PC-9 (cell line): ENCODE data around the gene KLHL6. TPM values are rescaled to one million over a fixed set of nuclear protein-coding genes. Genes with fewer than 3 reads are reported as not detected.

Experiments
- BruUV-seq: library from RNA; stranded (reverse); fragments of 400-500 nt; replicated peaks from 2 replicates; lab custom pipeline; 2021; lab: Mats Ljungman, UMichigan
- CTCF ChIA-PET: fragments of 300-600 bp; sonication (Branson Sonifier 250); formaldehyde crosslinking; loops from one replicate; lab custom pipeline; 2022; ENCODE audit warnings: antibody characterized with exemption; lab: Charles Lee
- POLR2A ChIA-PET: fragments of 300-600 bp; sonication (Branson Sonifier 250); formaldehyde crosslinking; loops from one replicate; lab custom pipeline; 2022; ENCODE audit warnings: antibody characterized with exemption; ENCODE audit not compliant: unreplicated experiment; lab: Charles Lee
- DNase-seq, 2 experiments: peaks; one replicate each; pipeline versions ENCODE4 v3.0.0 to v3.0.0-alpha.2; 2015 to 2022; ENCODE audit warnings: mixed read lengths in 1 of 2
- H2AFZ ChIP-seq: fragments of 200-600 bp; sonication (generic); 2 replicates; pipeline ENCODE4 v1.8.1; 2017; ENCODE audit warnings: antibody characterized with exemption
- H3F3A ChIP-seq: fragments of 200-600 bp; sonication (generic); 2 replicates; pipeline ENCODE4 v1.8.1; 2017; ENCODE audit warnings: antibody characterized with exemption, mild to moderate bottlenecking, low read depth; ENCODE audit not compliant: insufficient read depth
- H3K27ac ChIP-seq: fragments of 200-600 bp; sonication (generic); 2 replicates; pipeline ENCODE4 v1.6.1; 2016; ENCODE audit warnings: mixed run types
- H3K27me3 ChIP-seq: fragments of 200-600 bp; sonication (generic); 2 replicates; pipeline ENCODE4 v1.6.1; 2016; ENCODE audit warnings: low read depth, mixed run types; ENCODE audit not compliant: insufficient read depth
- H3K36me3 ChIP-seq: fragments of 200-600 bp; sonication (generic); 2 replicates; pipeline ENCODE4 v1.6.1; 2016; ENCODE audit warnings: low read depth, mixed run types
- H3K4me1 ChIP-seq: fragments of 200-600 bp; sonication (generic); replicated peaks from 2 replicates; pipeline ENCODE4 v1.6.1; 2016; ENCODE audit warnings: mixed run types; ENCODE audit not compliant: insufficient read depth
- H3K4me2 ChIP-seq: fragments of 200-600 bp; sonication (generic); 2 replicates; pipeline ENCODE4 v1.6.1; 2017; ENCODE audit warnings: mixed run types
- H3K4me3 ChIP-seq: fragments of 200-600 bp; sonication (generic); 2 replicates; pipeline ENCODE4 v1.6.1; 2016; ENCODE audit warnings: mixed run types
- H3K79me2 ChIP-seq: fragments of 200-600 bp; sonication (generic); 2 replicates; pipeline ENCODE4 v1.6.1; 2017; ENCODE audit warnings: low read depth, mixed run types
- H3K9me2 ChIP-seq: fragments of 200-600 bp; sonication (generic); 2 replicates; pipeline ENCODE4 v1.8.1; 2017; ENCODE audit warnings: mild to moderate bottlenecking; ENCODE audit not compliant: insufficient read depth
- H3K9me3 ChIP-seq: fragments of 200-600 bp; sonication (generic); 2 replicates; pipeline ENCODE4 v1.8.1; 2016; ENCODE audit warnings: low read depth; ENCODE audit not compliant: insufficient read depth
- H4K20me1 ChIP-seq: fragments of 200-600 bp; sonication (generic); 2 replicates; pipeline ENCODE4 v1.8.1; 2017; ENCODE audit not compliant: insufficient read depth
- CTCF ChIP-seq: fragments of 200-600 bp; sonication (generic); conservative IDR thresholded peaks from 2 replicates; pipeline ENCODE4 v1.6.1; 2017; ENCODE audit warnings: mixed run types, antibody characterized with exemption, mild to moderate bottlenecking, moderate library complexity
- EZH2 ChIP-seq: fragments of 200-600 bp; sonication (generic); IDR thresholded peaks from 2 replicates; pipeline ENCODE4 v1.8.0; 2017; ENCODE audit warnings: antibody characterized with exemption, low read depth
- intact Hi-C: fragments of 100-400 bp; cut with micrococcal nuclease; formaldehyde crosslinking; loops from one replicate; pipeline ENCODE4 v1.10.0; 2022; ENCODE audit not compliant: unreplicated experiment
- total RNA-seq: library from RNA; stranded (reverse); gene quantifications from 2 replicates; pipeline ENCODE4 v1.2.3, GENCODE V29; 2021

KLHL6 gene
- total RNA-seq, 1 experiment from 2014 or later = 0.04 TPM

- POLR2A ChIA-PET = no interaction called here
Measured at GRCh38 chr3:183537295-183537730, 18.2 kb downstream of the KLHL6 start.

GRCh38 chr3:183536238-183536880 lies 19.1 kb downstream of the KLHL6 start:
- ChIA-PET POLR2A (no interaction called here), CTCF (no interaction called here)
- no peaks in the 10 kb centered on the region for H3K9me3 ChIP-seq
- 0 out of 2 replicates have a peak, but pooled peaks cover 5% of the 10 kb centered on the region for H3K4me1 ChIP-seq
- H3K27me3 ChIP-seq = no peaks in the 10 kb centered on the region
- no peak overlapping the region for H2AFZ ChIP-seq
- intact Hi-C loops = no loop called here
- H3K4me2 ChIP-seq = no peak overlapping the region
- H4K20me1 ChIP-seq = no peaks in the 10 kb centered on the region
- no peaks in the 10 kb centered on the region for H3K79me2 ChIP-seq
- H3K27ac ChIP-seq = no peak overlapping the region
- no peaks in the 10 kb centered on the region for H3K36me3 ChIP-seq
- DNase-seq = peak in 1 of 2 experiments; percentile 24
- TF ChIP-seq CTCF = no peak
- no peak for TF ChIP-seq EZH2
- H3K4me3 ChIP-seq = no peak overlapping the region
- no peaks in the 10 kb centered on the region for H3F3A ChIP-seq
- no peaks in the 10 kb centered on the region for H3K9me2 ChIP-seq
- no TSS peak for BruUV-seq

More at GRCh38 chr3:183537295-183537730, 18.2 kb downstream of the KLHL6 start:
- Histone ChIP-seq H3K79me2 (no peaks in the 10 kb centered on the region), H4K20me1 (no peaks in the 10 kb centered on the region), H3K9me2 (no peaks in the 10 kb centered on the region), H3K4me3 (no peak overlapping the region), H2AFZ (no peak overlapping the region), H3K36me3 (no peaks in the 10 kb centered on the region), H3K27me3 (no peaks in the 10 kb centered on the region), H3K4me2 (no peak overlapping the region), H3K9me3 (no peaks in the 10 kb centered on the region), H3K27ac (no peak overlapping the region), H3K4me1 (0 out of 2 replicates have a peak, but pooled peaks cover 5% of the 10 kb centered on the region), H3F3A (no peaks in the 10 kb centered on the region)
- CTCF ChIA-PET = no interaction called here
- DNase-seq = no peak
- BruUV-seq = no TSS peak
- TF ChIP-seq CTCF = no peak
- TF ChIP-seq EZH2 = no peak
- intact Hi-C loops = no loop called here

DNA sequence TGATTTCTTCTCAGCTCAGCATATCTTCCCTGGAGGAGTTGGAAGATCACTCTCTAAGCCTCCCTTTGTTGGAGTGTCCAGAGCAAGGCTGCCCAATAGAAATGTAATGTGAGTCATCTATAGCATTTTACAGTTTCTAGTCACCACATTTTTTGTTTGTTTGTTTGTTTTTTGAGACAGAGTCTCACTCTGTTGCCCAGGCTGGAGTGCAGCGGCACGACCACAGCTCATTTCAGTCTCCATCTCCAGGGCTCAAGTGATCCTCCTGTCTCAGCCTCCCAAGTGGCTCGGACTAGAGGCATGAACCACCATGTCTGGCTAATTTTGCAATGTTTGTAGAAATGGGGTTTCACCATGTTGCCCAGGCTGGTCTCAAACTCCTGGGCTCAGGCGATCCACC lies 21.3 kb downstream of the KLHL6 start:
- Histone ChIP-seq H3K4me1 (0 out of 2 replicates have a peak, but pooled peaks cover 5% of the 10 kb centered on the region), H3K36me3 (no peaks in the 10 kb centered on the region), H3K4me2 (no peak overlapping the region), H3F3A (no peaks in the 10 kb centered on the region), H2AFZ (no peak overlapping the region), H3K4me3 (no peak overlapping the region), H4K20me1 (no peaks in the 10 kb centered on the region), H3K9me2 (no peaks in the 10 kb centered on the region), H3K27ac (no peak overlapping the region), H3K27me3 (no peaks in the 10 kb centered on the region), H3K9me3 (no peaks in the 10 kb centered on the region), H3K79me2 (no peaks in the 10 kb centered on the region)
- TF ChIP-seq CTCF (no peak), EZH2 (no peak)
- no TSS peak for BruUV-seq
- CTCF ChIA-PET = no interaction called here
- POLR2A ChIA-PET = no interaction called here
- peak in 1 of 2 experiments; percentile 44 for DNase-seq
- intact Hi-C loops = no loop called here
